HEK293 (cell line): ENCODE results near the gene GAS1.

ENCODE experiments used
- CTCF ChIA-PET: fragments of 350-600 bp; formaldehyde crosslinking; extraction: SDS; loops from one replicate; lab custom pipeline; 2021; ENCODE audit warnings: antibody characterized with exemption; lab: Yijun Ruan, JAX
- POLR2A ChIA-PET: fragments of 300-600 bp; formaldehyde crosslinking; extraction: SDS; loops from one replicate; lab custom pipeline; 2020; ENCODE audit warnings: antibody characterized with exemption, inconsistent platforms; lab: Yijun Ruan, JAX
- H3K27ac ChIP-seq: fragments of 200-500 bp; sonication (Bioruptor generic); 2 replicates; pipeline ENCODE4 v1.5.1; 2014; ENCODE audit warnings: low read depth, low read length, control low read depth, inconsistent platforms; ENCODE audit errors: extremely low read depth
- H3K36me3 ChIP-seq, 2 experiments: fragments of 200-500 bp in 1 of 2; sonication (Bioruptor generic) in 1 of 2; 1 replicate in 1 of 2; 2 replicates in 1 of 2; pipeline ENCODE4 v1.5.1; 2014 to 2017; ENCODE audit warnings: inconsistent platforms in 2 of 2, low read length in 2 of 2; ENCODE audit not compliant: control insufficient read depth in 2 of 2, insufficient read depth in 1 of 2
- H3K4me1 ChIP-seq: fragments of 200-500 bp; sonication (Bioruptor generic); 2 replicates; pipeline ENCODE4 v1.5.1; 2014; ENCODE audit warnings: mild to moderate bottlenecking, low read length, inconsistent platforms; ENCODE audit not compliant: control insufficient read depth, insufficient read depth
- H3K4me3 ChIP-seq: 2 replicates; pipeline ENCODE4 v1.5.1; 2011; ENCODE audit warnings: low read depth, mild to moderate bottlenecking, control low read depth, low read length, moderate library complexity
- H3K9me3 ChIP-seq: fragments of 200-500 bp; sonication (Bioruptor generic); 2 replicates; pipeline ENCODE4 v1.5.1; 2014; ENCODE audit warnings: low read depth, low read length, inconsistent platforms; ENCODE audit not compliant: control insufficient read depth, insufficient read depth
- FEZF1 ChIP-seq: fragments of 450-650 bp; formaldehyde crosslinking; IDR thresholded peaks from 2 replicates; pipeline ENCODE4 v1.5.1; 2016; ENCODE audit warnings: missing biosample characterization, missing genetic modification characterization
- GLIS1 ChIP-seq: fragments of 450-650 bp; formaldehyde crosslinking; IDR thresholded peaks from 2 replicates; pipeline ENCODE4 v1.5.1; 2016; ENCODE audit warnings: missing biosample characterization, missing genetic modification characterization
- KLF7 ChIP-seq: fragments of 450-650 bp; formaldehyde crosslinking; IDR thresholded peaks from 2 replicates; pipeline ENCODE4 v1.5.1; 2016; ENCODE audit warnings: missing biosample characterization, missing genetic modification characterization, borderline replicate concordance
- MEIS1 ChIP-seq: sonication (generic); formaldehyde crosslinking; IDR thresholded peaks from 2 replicates; pipeline ENCODE4 v1.8.1; 2022; ENCODE audit warnings: missing genetic modification reagents, mild to moderate bottlenecking, borderline replicate concordance
- SCRT2 ChIP-seq: fragments of 450-650 bp; formaldehyde crosslinking; IDR thresholded peaks from 2 replicates; pipeline ENCODE4 v1.5.1; 2016; ENCODE audit warnings: missing biosample characterization, missing genetic modification characterization
- ZNF133 ChIP-seq: fragments of 450-650 bp; formaldehyde crosslinking; IDR thresholded peaks from 2 replicates; pipeline ENCODE4 v1.5.1; 2016; ENCODE audit warnings: missing biosample characterization, missing genetic modification characterization
- ZNF311 ChIP-seq: fragments of 450-650 bp; formaldehyde crosslinking; IDR thresholded peaks from 2 replicates; pipeline ENCODE4 v1.5.1; 2017; ENCODE audit warnings: missing biosample characterization, missing genetic modification characterization, borderline replicate concordance
- ZNF433 ChIP-seq: fragments of 450-650 bp; formaldehyde crosslinking; IDR thresholded peaks from 2 replicates; pipeline ENCODE4 v1.5.1; 2016; ENCODE audit warnings: missing biosample characterization, missing genetic modification characterization, low read depth
- ZNF76 ChIP-seq: fragments of 450-650 bp; formaldehyde crosslinking; IDR thresholded peaks from 2 replicates; pipeline ENCODE4; 2016; ENCODE audit warnings: low read depth, missing biosample characterization, missing genetic modification characterization, borderline replicate concordance
- TF ChIP-seq, protein P1 (sequence below): fragments of 450-650 bp; IDR thresholded peaks from 2 replicates; pipeline ENCODE4 v1.5.1; 2018; ENCODE audit warnings: missing biosample characterization, missing genetic modification characterization
- TF ChIP-seq, protein P2 (sequence below): fragments of 450-650 bp; formaldehyde crosslinking; conservative IDR thresholded peaks from 2 replicates; pipeline ENCODE4 v1.5.1; 2016; ENCODE audit warnings: low read depth, missing biosample characterization, missing genetic modification characterization

GAS1 gene

DNA sequence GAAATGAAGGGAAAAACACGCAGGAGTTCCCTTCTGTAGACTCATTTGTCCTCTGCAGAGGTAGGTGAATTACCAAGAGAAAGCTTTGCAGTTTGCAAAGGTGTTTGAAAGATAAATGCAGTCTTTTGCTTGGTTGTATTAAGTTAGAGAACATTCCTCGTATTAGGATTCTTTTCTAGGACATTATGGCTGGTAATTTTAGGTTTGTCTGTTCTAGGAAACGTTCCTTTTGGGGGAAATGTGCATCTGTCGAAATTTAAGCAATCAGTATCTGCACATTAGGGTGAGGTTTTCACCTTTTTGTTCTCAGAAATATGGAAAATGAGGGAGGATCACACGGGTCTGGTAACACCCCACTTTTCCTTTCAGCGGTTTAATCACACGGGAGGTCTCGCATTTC, 45.1 kb downstream of the GAS1 start (continued):
- TF ChIP-seq, protein P1, sequence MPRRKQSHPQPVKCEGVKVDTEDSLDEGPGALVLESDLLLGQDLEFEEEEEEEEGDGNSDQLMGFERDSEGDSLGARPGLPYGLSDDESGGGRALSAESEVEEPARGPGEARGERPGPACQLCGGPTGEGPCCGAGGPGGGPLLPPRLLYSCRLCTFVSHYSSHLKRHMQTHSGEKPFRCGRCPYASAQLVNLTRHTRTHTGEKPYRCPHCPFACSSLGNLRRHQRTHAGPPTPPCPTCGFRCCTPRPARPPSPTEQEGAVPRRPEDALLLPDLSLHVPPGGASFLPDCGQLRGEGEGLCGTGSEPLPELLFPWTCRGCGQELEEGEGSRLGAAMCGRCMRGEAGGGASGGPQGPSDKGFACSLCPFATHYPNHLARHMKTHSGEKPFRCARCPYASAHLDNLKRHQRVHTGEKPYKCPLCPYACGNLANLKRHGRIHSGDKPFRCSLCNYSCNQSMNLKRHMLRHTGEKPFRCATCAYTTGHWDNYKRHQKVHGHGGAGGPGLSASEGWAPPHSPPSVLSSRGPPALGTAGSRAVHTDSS (tag by site-specific recombination), result no peak
- TF ChIP-seq, protein P2, sequence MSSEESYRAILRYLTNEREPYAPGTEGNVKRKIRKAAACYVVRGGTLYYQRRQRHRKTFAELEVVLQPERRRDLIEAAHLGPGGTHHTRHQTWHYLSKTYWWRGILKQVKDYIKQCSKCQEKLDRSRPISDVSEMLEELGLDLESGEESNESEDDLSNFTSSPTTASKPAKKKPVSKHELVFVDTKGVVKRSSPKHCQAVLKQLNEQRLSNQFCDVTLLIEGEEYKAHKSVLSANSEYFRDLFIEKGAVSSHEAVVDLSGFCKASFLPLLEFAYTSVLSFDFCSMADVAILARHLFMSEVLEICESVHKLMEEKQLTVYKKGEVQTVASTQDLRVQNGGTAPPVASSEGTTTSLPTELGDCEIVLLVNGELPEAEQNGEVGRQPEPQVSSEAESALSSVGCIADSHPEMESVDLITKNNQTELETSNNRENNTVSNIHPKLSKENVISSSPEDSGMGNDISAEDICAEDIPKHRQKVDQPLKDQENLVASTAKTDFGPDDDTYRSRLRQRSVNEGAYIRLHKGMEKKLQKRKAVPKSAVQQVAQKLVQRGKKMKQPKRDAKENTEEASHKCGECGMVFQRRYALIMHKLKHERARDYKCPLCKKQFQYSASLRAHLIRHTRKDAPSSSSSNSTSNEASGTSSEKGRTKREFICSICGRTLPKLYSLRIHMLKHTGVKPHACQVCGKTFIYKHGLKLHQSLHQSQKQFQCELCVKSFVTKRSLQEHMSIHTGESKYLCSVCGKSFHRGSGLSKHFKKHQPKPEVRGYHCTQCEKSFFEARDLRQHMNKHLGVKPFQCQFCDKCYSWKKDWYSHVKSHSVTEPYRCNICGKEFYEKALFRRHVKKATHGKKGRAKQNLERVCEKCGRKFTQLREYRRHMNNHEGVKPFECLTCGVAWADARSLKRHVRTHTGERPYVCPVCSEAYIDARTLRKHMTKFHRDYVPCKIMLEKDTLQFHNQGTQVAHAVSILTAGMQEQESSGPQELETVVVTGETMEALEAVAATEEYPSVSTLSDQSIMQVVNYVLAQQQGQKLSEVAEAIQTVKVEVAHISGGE, result no peak
- no peak for TF ChIP-seq SCRT2 (tag by site-specific recombination)

GRCh38 chr9:86901511-86901910, 45.8 kb downstream of the GAS1 start:
- TF ChIP-seq KLF7 (tag by site-specific recombination) (no peak), GLIS1 (no peak), ZNF133 (tag by site-specific recombination) (no peak), ZNF76 (tag by site-specific recombination) (no peak), MEIS1 (CRISPR knock-in tag) (no peak), ZNF311 (tag by site-specific recombination) (no peak), FEZF1 (tag by site-specific recombination) (no peak), ZNF433 (tag by site-specific recombination) (no peak)
- Histone ChIP-seq H3K4me3 (no peak overlapping the region), H3K36me3 (no peaks in the 10 kb centered on the region), H3K27ac (no peak overlapping the region), H3K9me3 (no peaks in the 10 kb centered on the region), H3K4me1 (no peaks in the 10 kb centered on the region)
- POLR2A ChIA-PET, result no interaction called here
- CTCF ChIA-PET, result interaction anchor here (0.5 to 0.7 kb wide), 2 partner anchors 9 to 38 kb away, joined by 3 to 4 read pairs; no protein-coding TSS in a partner anchor
